Effector memory CD4-positive, alpha-beta T cell (primary cell): ENCODE measurements around the gene MACROD2.

Experiments
- DNase-seq, 3 donors: peaks; one replicate each; pipeline ENCODE4 v3.0.0-alpha.2; 2020
- H3K27ac ChIP-seq: 2 replicates; pipeline ENCODE4 v1.7.0; 2013; ENCODE audit warnings: mild to moderate bottlenecking, low read length, moderate library complexity; ENCODE audit not compliant: insufficient read depth, poor library complexity, severe bottlenecking
- H3K27me3 ChIP-seq: replicated peaks from 2 replicates; pipeline ENCODE4 v1.7.0; 2013; ENCODE audit warnings: mild to moderate bottlenecking, low read length; ENCODE audit not compliant: insufficient read depth, control insufficient read depth, poor library complexity, severe bottlenecking
- H3K36me3 ChIP-seq: 2 replicates; pipeline ENCODE4 v1.7.0; 2013; ENCODE audit warnings: mild to moderate bottlenecking, low read length, moderate library complexity; ENCODE audit not compliant: control insufficient read depth, insufficient read depth
- H3K4me1 ChIP-seq: 2 replicates; pipeline ENCODE4 v1.7.0; 2013; ENCODE audit warnings: low read length, mild to moderate bottlenecking; ENCODE audit not compliant: control insufficient read depth, insufficient read depth, poor library complexity, severe bottlenecking
- H3K4me3 ChIP-seq: 2 replicates; pipeline ENCODE4 v1.7.0; 2013; ENCODE audit warnings: low read length, low read depth, mild to moderate bottlenecking; ENCODE audit not compliant: insufficient read depth, poor library complexity, severe bottlenecking
- H3K9me3 ChIP-seq: 2 replicates; pipeline ENCODE4 v1.7.0; 2013; ENCODE audit warnings: mild to moderate bottlenecking, low read length, moderate library complexity; ENCODE audit not compliant: control insufficient read depth

Gene MACROD2

DNA sequence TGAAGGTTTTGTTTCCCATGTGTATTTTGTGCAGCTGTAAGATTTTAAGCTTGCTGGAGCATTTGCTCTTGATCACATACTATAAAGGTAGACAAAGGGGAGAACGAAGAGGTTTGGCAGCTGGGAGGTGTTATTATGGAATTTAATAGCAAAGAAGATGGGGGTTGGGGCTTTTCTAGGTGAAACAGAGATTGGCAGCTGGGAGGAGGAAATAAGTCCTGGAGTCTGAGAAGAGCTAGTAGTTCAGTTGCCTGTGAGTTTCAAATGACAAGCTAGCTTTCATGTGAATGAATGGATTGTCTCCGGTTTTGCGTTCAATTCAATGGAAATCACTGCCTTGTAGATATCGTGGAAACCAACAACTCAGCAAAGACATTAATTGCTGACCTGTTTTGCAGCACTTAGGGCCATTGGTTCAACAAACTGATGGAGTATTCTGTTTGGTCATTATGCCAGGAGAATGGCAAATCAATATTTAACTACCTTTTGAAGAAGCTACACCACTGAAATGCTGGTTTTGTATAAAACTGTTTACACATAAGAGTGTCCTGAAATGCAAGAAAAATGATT, 380.2 kb downstream of the MACROD2 start:
- H3K4me1 ChIP-seq, result no peaks in the 10 kb centered on the region
- H3K27ac ChIP-seq, result no peak overlapping the region
- H3K9me3 ChIP-seq, result no peaks in the 10 kb centered on the region
- H3K4me3 ChIP-seq, result no peak overlapping the region
- no peaks in the 10 kb centered on the region for H3K27me3 ChIP-seq
- DNase-seq, result no peak
- no peaks in the 10 kb centered on the region for H3K36me3 ChIP-seq

DNA sequence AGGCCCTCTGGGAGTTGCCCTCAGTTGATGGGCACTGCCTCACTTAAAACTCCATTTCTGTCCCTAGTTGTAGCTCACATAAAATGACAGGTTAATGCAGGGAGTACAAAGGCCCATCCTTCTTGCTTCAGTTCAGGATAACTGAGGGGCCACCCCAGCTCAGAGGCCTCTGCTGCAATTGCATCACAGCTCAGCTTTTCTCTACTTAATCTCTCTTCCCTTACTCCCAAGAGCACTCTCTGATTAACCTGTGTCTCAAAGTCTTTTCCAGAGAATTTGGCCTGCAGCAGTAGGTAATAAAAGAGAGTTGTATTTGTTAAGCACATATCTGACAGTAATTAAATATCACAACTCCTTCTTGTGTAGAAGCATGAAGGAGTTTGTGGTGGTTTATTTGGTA, 383.0 kb downstream of the MACROD2 start:
- no peak for DNase-seq
- Histone ChIP-seq H3K27ac (no peak overlapping the region), H3K36me3 (no peaks in the 10 kb centered on the region), H3K27me3 (no peaks in the 10 kb centered on the region), H3K9me3 (no peaks in the 10 kb centered on the region), H3K4me1 (no peaks in the 10 kb centered on the region), H3K4me3 (no peak overlapping the region)

DNA sequence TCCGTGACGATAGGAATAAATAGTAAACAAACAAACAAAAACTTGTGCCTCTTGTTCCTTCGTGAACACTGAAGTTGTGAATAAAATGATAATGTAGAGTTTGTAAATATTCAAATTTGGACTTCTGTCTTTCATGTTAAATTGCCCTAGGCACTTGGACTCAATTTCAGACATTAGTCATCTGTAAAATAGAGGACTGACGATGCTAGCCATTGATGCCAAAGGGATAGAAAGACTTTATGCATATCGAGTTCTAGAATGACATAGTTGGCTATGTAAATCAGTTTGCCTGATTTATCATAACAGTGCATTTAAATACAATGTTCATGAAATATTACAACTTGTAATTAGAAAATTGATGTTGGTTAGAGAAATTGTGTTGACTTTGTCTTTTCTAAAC, 388.0 kb downstream of the MACROD2 start:
- Histone ChIP-seq H3K27ac (no peak overlapping the region), H3K9me3 (no peaks in the 10 kb centered on the region), H3K4me1 (no peaks in the 10 kb centered on the region), H3K36me3 (no peaks in the 10 kb centered on the region), H3K4me3 (no peak overlapping the region), H3K27me3 (no peaks in the 10 kb centered on the region)
- no peak for DNase-seq

DNA sequence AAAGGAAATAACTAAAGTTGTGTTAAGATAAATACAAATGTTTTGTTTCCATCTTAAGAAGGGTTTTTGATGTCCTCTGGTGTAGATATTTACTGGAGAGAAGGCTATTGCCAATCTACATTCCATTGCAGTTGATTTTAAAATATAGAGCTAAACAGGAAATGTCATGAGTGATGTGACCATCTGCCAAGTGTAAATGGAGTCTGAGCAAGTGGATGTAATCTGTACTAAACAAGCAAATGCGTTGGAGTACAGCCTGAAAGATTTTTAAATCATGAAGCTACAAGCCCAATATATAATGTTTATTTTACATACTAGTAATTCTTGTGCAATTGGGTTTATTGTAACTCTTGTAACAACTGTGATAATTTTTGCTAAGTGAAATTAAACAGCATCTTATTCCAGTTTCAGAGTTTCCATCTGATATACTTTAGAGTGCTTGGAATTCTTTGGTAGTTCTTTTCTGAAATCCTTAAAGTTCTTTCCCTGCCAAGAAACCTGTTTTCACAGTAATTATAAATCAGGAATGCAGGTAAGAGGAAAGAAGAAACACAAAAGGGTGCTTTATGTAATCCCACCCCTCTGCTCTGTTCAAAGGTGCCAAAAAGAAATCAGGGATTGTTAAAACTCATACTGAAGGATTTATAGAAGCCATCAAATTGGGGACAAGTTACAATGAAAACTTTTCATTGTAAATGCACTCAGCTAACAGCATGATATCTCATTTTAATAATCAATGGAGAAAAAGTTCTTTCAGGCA, 389.3 kb downstream of the MACROD2 start:
- no peaks in the 10 kb centered on the region for H3K27me3 ChIP-seq
- no peaks in the 10 kb centered on the region for H3K4me1 ChIP-seq
- H3K36me3 ChIP-seq, result no peaks in the 10 kb centered on the region
- no peak for DNase-seq
- no peak overlapping the region for H3K4me3 ChIP-seq
- no peaks in the 10 kb centered on the region for H3K9me3 ChIP-seq
- no peak overlapping the region for H3K27ac ChIP-seq

DNA sequence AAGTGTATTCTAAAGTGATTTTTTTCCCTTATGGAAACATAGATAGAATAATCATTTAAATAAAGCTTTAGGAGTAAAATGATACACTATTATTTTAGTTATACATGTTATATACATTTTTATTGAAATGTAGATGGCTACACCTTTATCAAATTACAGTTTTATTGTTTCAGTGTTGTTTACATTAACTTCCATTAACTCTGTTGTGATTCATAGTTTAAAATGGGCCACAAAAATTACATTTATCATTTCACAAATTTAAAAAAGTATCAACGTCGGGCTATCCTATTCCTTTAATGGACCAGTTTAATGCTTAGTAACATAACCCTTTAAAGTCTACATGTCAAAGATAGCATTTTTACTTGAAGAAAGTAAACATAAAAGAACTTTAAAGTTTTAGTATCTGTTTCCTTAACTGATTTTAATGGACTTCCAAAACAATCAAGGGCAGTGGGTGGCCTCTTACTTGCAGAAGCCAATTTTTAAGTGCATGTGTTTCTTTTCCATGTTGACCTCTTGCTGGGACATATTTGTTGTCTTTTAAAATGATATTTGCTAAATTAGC, 389.9 kb downstream of the MACROD2 start:
- Histone ChIP-seq H3K27me3 (no peaks in the 10 kb centered on the region), H3K4me3 (no peak overlapping the region), H3K27ac (no peak overlapping the region), H3K36me3 (no peaks in the 10 kb centered on the region), H3K4me1 (no peaks in the 10 kb centered on the region), H3K9me3 (no peaks in the 10 kb centered on the region)
- no peak for DNase-seq

DNA sequence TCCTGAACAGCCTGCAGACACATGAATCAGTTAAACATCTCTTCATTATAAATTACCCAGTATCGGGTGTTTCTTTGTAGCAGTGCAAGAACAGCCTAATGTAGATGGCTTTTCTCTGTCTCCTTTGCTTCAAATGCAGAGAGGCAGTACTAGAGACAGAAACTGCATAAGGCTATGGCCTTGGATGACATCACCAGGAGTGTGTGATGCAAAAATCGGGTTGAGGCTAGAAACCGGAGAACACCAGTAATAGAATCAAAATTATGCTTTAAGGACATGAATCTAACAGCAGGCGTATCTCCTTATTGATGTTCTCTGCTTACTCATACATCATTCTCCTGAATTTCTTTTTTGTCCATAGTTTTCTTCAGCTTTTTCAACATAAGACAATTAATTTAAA, 391.4 kb downstream of the MACROD2 start:
- DNase-seq, result no peak
- Histone ChIP-seq H3K27ac (no peak overlapping the region), H3K4me3 (no peak overlapping the region), H3K36me3 (no peaks in the 10 kb centered on the region), H3K4me1 (no peaks in the 10 kb centered on the region), H3K27me3 (no peaks in the 10 kb centered on the region), H3K9me3 (no peaks in the 10 kb centered on the region)

DNA sequence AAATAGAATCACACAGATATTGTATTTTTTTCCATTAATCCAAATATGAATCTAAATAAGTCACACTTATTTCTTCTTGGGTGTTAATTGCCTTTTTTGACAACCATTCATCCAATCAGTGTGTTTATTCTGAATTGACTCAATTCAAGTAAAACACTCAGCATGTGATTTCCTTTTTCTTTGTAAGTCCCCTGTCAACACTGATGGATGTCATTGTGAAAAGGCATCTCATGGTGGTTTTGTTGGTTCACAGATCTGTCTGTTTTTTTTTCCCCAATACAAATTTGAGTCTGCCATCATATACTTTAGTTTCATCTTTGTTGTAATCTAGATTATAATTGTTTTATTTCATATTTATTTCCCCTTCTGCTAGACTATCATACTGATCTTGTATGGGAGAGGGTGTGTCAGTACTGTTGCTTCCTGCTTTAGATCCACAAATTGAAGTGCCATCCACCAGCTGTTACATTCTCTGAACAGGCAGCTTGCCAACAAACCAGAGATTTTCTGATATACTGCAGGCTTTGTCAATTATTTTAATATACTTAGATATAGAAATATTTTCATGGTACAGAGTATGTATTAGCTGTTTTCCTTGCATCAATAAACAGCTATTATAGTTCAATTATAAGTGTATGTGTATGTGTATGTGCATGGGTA, 406.3 kb downstream of the MACROD2 start:
- Histone ChIP-seq H3K36me3 (no peaks in the 10 kb centered on the region), H3K4me1 (no peaks in the 10 kb centered on the region), H3K27ac (no peak overlapping the region), H3K27me3 (no peaks in the 10 kb centered on the region), H3K4me3 (no peak overlapping the region), H3K9me3 (no peaks in the 10 kb centered on the region)
- DNase-seq, result no peak

DNA sequence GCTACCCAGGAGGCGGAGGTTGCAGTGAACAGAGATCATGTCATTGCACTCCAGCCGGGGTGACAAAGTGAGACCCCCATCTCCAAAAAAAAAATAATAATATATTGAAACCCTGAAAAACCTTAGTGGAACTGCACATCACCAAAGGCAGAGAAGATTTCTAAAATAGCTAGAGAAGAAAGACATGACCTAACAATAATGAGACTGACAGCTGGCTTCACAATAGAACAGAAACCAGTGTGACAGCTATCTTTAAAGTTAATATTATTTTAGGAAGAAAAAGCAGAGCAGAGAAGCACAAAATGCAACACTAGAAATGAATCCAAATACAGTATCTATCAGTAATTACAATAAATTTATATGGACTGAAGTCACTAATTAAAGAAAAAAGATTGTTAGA, 409.2 kb downstream of the MACROD2 start:
- Histone ChIP-seq H3K9me3 (no peaks in the 10 kb centered on the region), H3K4me1 (no peaks in the 10 kb centered on the region), H3K36me3 (no peaks in the 10 kb centered on the region), H3K4me3 (no peak overlapping the region), H3K27ac (no peak overlapping the region), H3K27me3 (no peaks in the 10 kb centered on the region)
- no peak for DNase-seq

DNA sequence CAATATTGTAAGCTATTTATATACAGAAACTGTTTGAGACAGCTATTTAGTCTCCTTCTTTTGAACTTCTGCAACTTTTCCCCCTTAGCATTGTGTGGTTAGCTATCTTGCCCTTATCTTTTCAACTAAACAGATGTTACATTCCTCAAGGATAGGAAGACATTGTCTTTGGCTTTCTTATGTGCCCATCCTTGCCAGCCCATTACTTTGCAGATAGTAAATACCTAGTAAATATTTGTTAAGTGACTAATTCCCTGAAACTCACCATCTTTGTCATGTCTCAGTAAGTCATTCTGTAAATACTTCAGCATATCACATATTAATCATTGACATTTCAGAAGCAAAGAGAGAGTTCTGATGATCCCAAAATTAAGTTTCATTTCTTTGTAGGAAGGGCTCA, 411.2 kb downstream of the MACROD2 start:
- no peak overlapping the region for H3K4me3 ChIP-seq

DNA sequence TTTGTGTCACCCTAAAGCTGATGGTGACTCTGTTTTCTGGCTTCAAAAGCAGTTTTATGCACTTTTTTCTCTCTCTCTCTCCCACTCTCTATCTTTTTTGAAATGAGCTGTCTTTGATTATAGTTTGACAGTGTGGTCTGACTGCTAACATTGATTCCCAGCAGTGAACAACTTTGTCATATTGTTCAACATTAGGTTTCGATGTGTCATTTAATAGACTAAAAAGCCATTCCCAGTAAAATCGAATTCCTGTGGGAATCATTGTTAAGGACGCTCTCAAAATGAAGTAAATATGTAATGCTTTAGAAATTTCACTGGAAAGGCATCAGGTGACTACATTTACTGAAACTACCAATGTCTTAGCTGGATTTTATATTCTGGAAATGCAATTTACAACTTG, 412.0 kb downstream of the MACROD2 start:
- H3K4me3 ChIP-seq, result no peak overlapping the region
- H3K27me3 ChIP-seq, result no peaks in the 10 kb centered on the region
- H3K27ac ChIP-seq, result no peak overlapping the region
- no peaks in the 10 kb centered on the region for H3K36me3 ChIP-seq
- no peaks in the 10 kb centered on the region for H3K9me3 ChIP-seq
- no peak for DNase-seq
- no peaks in the 10 kb centered on the region for H3K4me1 ChIP-seq

More for the DNA sequence above, 411.2 kb downstream of the MACROD2 start:
- H3K27me3 ChIP-seq, result no peaks in the 10 kb centered on the region
- H3K27ac ChIP-seq, result no peak overlapping the region
- no peaks in the 10 kb centered on the region for H3K36me3 ChIP-seq
- DNase-seq, result no peak
- no peaks in the 10 kb centered on the region for H3K4me1 ChIP-seq
- no peaks in the 10 kb centered on the region for H3K9me3 ChIP-seq
